Measurements from ENCODE around the gene EPS15.

GRCh38 chr1:51304360-51304759 lies 214.7 kb downstream of the EPS15 start:
- TF ChIP-seq EZH2 (IDR thresholded peaks at IDR 0.05; ENCODE audit: low read length, unreplicated experiment) = no peak
- TF ChIP-seq, protein P1, sequence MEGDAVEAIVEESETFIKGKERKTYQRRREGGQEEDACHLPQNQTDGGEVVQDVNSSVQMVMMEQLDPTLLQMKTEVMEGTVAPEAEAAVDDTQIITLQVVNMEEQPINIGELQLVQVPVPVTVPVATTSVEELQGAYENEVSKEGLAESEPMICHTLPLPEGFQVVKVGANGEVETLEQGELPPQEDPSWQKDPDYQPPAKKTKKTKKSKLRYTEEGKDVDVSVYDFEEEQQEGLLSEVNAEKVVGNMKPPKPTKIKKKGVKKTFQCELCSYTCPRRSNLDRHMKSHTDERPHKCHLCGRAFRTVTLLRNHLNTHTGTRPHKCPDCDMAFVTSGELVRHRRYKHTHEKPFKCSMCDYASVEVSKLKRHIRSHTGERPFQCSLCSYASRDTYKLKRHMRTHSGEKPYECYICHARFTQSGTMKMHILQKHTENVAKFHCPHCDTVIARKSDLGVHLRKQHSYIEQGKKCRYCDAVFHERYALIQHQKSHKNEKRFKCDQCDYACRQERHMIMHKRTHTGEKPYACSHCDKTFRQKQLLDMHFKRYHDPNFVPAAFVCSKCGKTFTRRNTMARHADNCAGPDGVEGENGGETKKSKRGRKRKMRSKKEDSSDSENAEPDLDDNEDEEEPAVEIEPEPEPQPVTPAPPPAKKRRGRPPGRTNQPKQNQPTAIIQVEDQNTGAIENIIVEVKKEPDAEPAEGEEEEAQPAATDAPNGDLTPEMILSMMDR (conservative IDR thresholded peaks at IDR 0.05; ENCODE audit: low read depth, low read length) = no peak
